HCT116 (cell line): ENCODE data around the gene MARS1. TPM values are rescaled to one million over a fixed set of nuclear protein-coding genes. Genes with fewer than 3 reads are reported as not detected.

Source experiments
- ATAC-seq: fragments of 200-7000 bp; cut with Tn5 transposase; 2 replicates; pipeline ENCODE4 v1.9.1; 2020; ENCODE audit warnings: mild to moderate bottlenecking, moderate library complexity
- BruUV-seq: library from RNA; stranded (reverse); fragments of 400-500 nt; replicated peaks from 2 replicates; lab custom pipeline; 2021; lab: Mats Ljungman, UMichigan
- CTCF ChIA-PET: fragments of 300-600 bp; sonication (Branson Sonifier 250); formaldehyde crosslinking; loops from one replicate; lab custom pipeline; 2021; ENCODE audit warnings: antibody characterized with exemption; lab: Charles Lee
- POLR2A ChIA-PET: fragments of 300-600, 350-600 bp; sonication (Branson Sonifier 250); formaldehyde crosslinking; loops from one replicate; lab custom pipeline; 2021; ENCODE audit warnings: antibody characterized with exemption; lab: Charles Lee
- RAD21 ChIA-PET, 2 experiments: fragments of 300-600 bp; sonication (Branson Sonifier 250); formaldehyde crosslinking; loops; one replicate each; lab custom pipeline; 2023; ENCODE audit warnings: low total read pairs in 2 of 2; ENCODE audit not compliant: uncharacterized antibody in 2 of 2, unreplicated experiment in 2 of 2, low non-redundant PET in 1 of 2; lab: Charles Lee
- DNase-seq: peaks from one replicate; pipeline ENCODE4 v3.0.0-alpha.2; 2010; ENCODE audit warnings: low read depth, low spot score
- H2AFZ ChIP-seq: fragments of 200-600 bp; shearing (Covaris generic), sonication (generic); 2 replicates; pipeline ENCODE4 v1.6.1; 2017; ENCODE audit warnings: low read depth, mixed run types, mixed read lengths, antibody characterized with exemption, low read length; ENCODE audit not compliant: poor library complexity, severe bottlenecking
- H3K27ac ChIP-seq: 2 replicates; pipeline ENCODE4 v1.5.1; 2012; ENCODE audit warnings: low read depth, low read length
- H3K27me3 ChIP-seq: fragments of 200-600 bp; sonication (generic); 2 replicates; pipeline ENCODE4 v1.6.1; 2016; ENCODE audit warnings: mixed run types, low read length, mixed read lengths; ENCODE audit not compliant: insufficient read depth
- H3K36me3 ChIP-seq, 2 experiments: fragments of 200-500 bp in 1 of 2; fragments of 200-600 bp in 1 of 2; sonication (Bioruptor generic) in 1 of 2; sonication (generic) in 1 of 2; 2 replicates each; pipeline versions ENCODE4 v1.5.1 to v1.6.1; 2014 to 2016; ENCODE audit warnings: low read length in 2 of 2, inconsistent platforms in 1 of 2, mixed read lengths in 1 of 2, mixed run types in 1 of 2; ENCODE audit not compliant: insufficient read depth in 2 of 2, control insufficient read depth in 1 of 2
- H3K4me1 ChIP-seq, 2 experiments: fragments of 200-600 bp in 1 of 2; sonication (generic) in 1 of 2; 2 replicates each; pipeline versions ENCODE4 v1.5.1 to v1.6.1; 2012 to 2017; ENCODE audit warnings: low read length in 2 of 2, inconsistent platforms in 1 of 2, mild to moderate bottlenecking in 1 of 2, mixed read lengths in 1 of 2, mixed run types in 1 of 2, moderate library complexity in 1 of 2; ENCODE audit not compliant: insufficient read depth in 2 of 2, control insufficient read depth in 1 of 2
- H3K4me2 ChIP-seq: fragments of 200-600 bp; sonication (generic); 2 replicates; pipeline ENCODE4 v1.6.1; 2017; ENCODE audit warnings: mixed run types, low read length, mixed read lengths
- H3K4me3 ChIP-seq, 2 experiments: fragments of 200-600 bp in 1 of 2; sonication (generic) in 1 of 2; replicated peaks in 1 of 2; 2 replicates each; pipeline ENCODE4 v1.5.1; 2011 to 2016; ENCODE audit warnings: low read length in 2 of 2, control low read depth in 1 of 2, low read depth in 1 of 2, mild to moderate bottlenecking in 1 of 2, mixed read lengths in 1 of 2, mixed run types in 1 of 2
- H3K79me2 ChIP-seq: fragments of 200-600 bp; sonication (generic); 2 replicates; pipeline ENCODE4 v1.6.1; 2017; ENCODE audit warnings: mild to moderate bottlenecking, mixed run types, low read length, moderate library complexity, mixed read lengths; ENCODE audit not compliant: insufficient read depth
- H3K9ac ChIP-seq: fragments of 200-600 bp; sonication (generic); 2 replicates; pipeline ENCODE4 v1.6.1; 2016; ENCODE audit warnings: low read length, mixed read lengths
- H3K9me2 ChIP-seq: fragments of 200-600 bp; sonication (generic), shearing (Covaris generic); 2 replicates; pipeline ENCODE4 v1.6.1; 2017; ENCODE audit warnings: mixed run types, mild to moderate bottlenecking, moderate library complexity; ENCODE audit not compliant: insufficient read depth
- H3K9me3 ChIP-seq, 2 experiments: fragments of 200-500 bp in 1 of 2; fragments of 200-600 bp in 1 of 2; sonication (Bioruptor generic) in 1 of 2; sonication (generic) in 1 of 2; 2 replicates each; pipeline ENCODE4 v1.6.1; 2014 to 2017; ENCODE audit warnings: low read length in 2 of 2, mixed read lengths in 2 of 2, inconsistent platforms in 1 of 2, low read depth in 1 of 2, mild to moderate bottlenecking in 1 of 2, mixed run types in 1 of 2, moderate library complexity in 1 of 2; ENCODE audit not compliant: control insufficient read depth in 1 of 2, insufficient read depth in 1 of 2
- H4K20me1 ChIP-seq: fragments of 200-600 bp; sonication (generic), shearing (Covaris generic); 2 replicates; pipeline ENCODE4 v1.6.1; 2017; ENCODE audit warnings: mixed run types, mild to moderate bottlenecking, moderate library complexity; ENCODE audit not compliant: insufficient read depth
- ATF3 ChIP-seq: IDR thresholded peaks from 2 replicates; pipeline ENCODE4 v1.6.1; 2012
- CEBPB ChIP-seq: IDR thresholded peaks from 2 replicates; pipeline ENCODE4 v1.6.1; 2012; ENCODE audit warnings: low read depth
- FOSL1 ChIP-seq: IDR thresholded peaks from 2 replicates; pipeline ENCODE4 v1.6.1; 2012; ENCODE audit warnings: low read depth
- REST ChIP-seq: IDR thresholded peaks from 2 replicates; pipeline ENCODE4 v1.6.1; 2012; ENCODE audit warnings: low read depth
- SIN3A ChIP-seq: IDR thresholded peaks from 2 replicates; pipeline ENCODE4 v1.6.1; 2012; ENCODE audit warnings: low read depth
- SRF ChIP-seq: IDR thresholded peaks from 2 replicates; pipeline ENCODE4 v1.6.1; 2012; ENCODE audit warnings: low read depth
- TCF7L2 ChIP-seq: IDR thresholded peaks from 2 replicates; pipeline ENCODE4 v1.7.0; 2011; ENCODE audit warnings: borderline replicate concordance, inconsistent platforms; ENCODE audit not compliant: insufficient read depth, insufficient read length; ENCODE audit errors: extremely low read depth
- YY1 ChIP-seq: IDR thresholded peaks from 2 replicates; pipeline ENCODE4 v1.6.1; 2011; ENCODE audit warnings: low read length, low read depth, moderate library complexity, mild to moderate bottlenecking; ENCODE audit not compliant: insufficient replicate concordance; ENCODE audit errors: extremely low read depth
- ZBTB33 ChIP-seq: IDR thresholded peaks from 2 replicates; pipeline ENCODE4 v1.6.1; 2011; ENCODE audit warnings: mild to moderate bottlenecking, low read length, moderate library complexity; ENCODE audit not compliant: insufficient replicate concordance; ENCODE audit errors: extremely low read depth
- intact Hi-C: fragments of 100-400 bp; cut with micrococcal nuclease; formaldehyde crosslinking; loops from 2 replicates; pipeline ENCODE4 v1.10.0; 2022
- total RNA-seq: library from RNA; stranded (reverse); gene quantifications from one replicate; pipeline ENCODE4 v1.2.1, GENCODE V29; 2021; ENCODE audit not compliant: unreplicated experiment

Gene MARS1
- total RNA-seq, 1 experiment from 2014 or later: 344 TPM

GRCh38 chr12:57541001-57541400 lies 53.1 kb downstream of the MARS1 start:
- CTCF ChIA-PET: interaction anchor here (0.6 kb wide), 1 partner anchor 44 kb away, joined by 3 read pairs; no protein-coding TSS in a partner anchor
- Histone ChIP-seq H2AFZ (no peak overlapping the region), H3K27me3 (no peaks in the 10 kb centered on the region), H4K20me1 (no peaks in the 10 kb centered on the region), H3K4me2 (no peak overlapping the region), H3K9me3 (no peaks in the 10 kb centered on the region), H3K4me3 (no peak overlapping the region), H3K9me2 (no peaks in the 10 kb centered on the region), H3K27ac (no peak overlapping the region), H3K79me2 (peaks cover 15% of the 10 kb centered on the region), H3K4me1 (peaks cover 5 to 6% of the 10 kb centered on the region in 2 experiments; a peak in 3 of 4 replicates), H3K9ac (no peak overlapping the region), H3K36me3 (peaks cover 4 to 8% of the 10 kb centered on the region in 2 experiments; a peak in 2 of 4 replicates)
- no TSS peak for BruUV-seq
- no peak for TF ChIP-seq TCF7L2
- no peak for TF ChIP-seq CEBPB
- TF ChIP-seq FOSL1: no peak
- no peak for TF ChIP-seq SIN3A
- no peak for TF ChIP-seq ZBTB33
- no peak for TF ChIP-seq YY1
- no peak for TF ChIP-seq REST
- no peak for TF ChIP-seq ATF3
- no peak for TF ChIP-seq SRF
- RAD21 ChIA-PET: no interaction called here
- POLR2A ChIA-PET: no interaction called here
- intact Hi-C loops: no loop called here
- ATAC-seq (no peak), DNase-seq (no peak)
